NCI-H226 (cell line): ENCODE data around the gene PRKACA.
A peak's percentile ranks its signal among the peaks of the same experiment; 100 is the strongest.

Source experiments
- DNase-seq: peaks from one replicate; pipeline ENCODE4 v3.0.0-alpha.2; 2015

PRKACA gene

GRCh38 chr19:14117668-14118164 is at the start of gene PRKACA:
Gene PRKACA, minus strand, starts transcription at chr19:14117762. Its CDS starts 215 bp downstream, at chr19:14117547.
- peak; percentile 100 for DNase-seq

DNA sequence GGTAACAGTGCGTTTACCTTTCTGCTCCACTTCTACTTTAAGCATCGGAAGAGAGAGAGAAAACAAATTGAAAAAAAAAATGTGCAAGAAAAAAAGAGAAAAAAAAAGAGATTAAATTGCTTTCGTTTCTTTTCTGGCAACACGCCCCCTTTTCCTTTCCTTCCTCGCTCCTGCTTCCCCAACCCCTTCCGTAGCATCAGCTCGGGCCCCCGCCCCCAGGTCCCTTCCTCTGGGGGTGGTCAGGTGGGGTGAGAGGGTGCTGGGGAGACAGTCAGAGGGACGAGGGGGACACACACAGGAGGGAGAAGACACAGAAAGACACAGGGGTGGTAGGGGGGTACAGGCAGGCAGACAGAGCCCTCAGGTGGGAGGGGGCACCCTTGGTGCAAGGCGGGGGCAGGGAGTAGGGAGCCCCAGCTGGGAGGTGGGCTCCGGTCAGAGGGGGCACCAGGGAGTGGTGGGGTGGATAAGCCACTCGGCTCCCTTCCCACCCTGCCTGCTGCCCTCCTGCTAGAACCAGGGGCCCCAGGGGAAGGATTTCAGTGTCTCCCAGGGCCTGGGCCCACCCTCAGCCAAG is 49.5 kb upstream of the PRKACA start:
- no peak for DNase-seq

- no peak for DNase-seq
These were observed 48.6 kb upstream of the PRKACA start for GRCh38 chr19:14165990-14166830.

DNA sequence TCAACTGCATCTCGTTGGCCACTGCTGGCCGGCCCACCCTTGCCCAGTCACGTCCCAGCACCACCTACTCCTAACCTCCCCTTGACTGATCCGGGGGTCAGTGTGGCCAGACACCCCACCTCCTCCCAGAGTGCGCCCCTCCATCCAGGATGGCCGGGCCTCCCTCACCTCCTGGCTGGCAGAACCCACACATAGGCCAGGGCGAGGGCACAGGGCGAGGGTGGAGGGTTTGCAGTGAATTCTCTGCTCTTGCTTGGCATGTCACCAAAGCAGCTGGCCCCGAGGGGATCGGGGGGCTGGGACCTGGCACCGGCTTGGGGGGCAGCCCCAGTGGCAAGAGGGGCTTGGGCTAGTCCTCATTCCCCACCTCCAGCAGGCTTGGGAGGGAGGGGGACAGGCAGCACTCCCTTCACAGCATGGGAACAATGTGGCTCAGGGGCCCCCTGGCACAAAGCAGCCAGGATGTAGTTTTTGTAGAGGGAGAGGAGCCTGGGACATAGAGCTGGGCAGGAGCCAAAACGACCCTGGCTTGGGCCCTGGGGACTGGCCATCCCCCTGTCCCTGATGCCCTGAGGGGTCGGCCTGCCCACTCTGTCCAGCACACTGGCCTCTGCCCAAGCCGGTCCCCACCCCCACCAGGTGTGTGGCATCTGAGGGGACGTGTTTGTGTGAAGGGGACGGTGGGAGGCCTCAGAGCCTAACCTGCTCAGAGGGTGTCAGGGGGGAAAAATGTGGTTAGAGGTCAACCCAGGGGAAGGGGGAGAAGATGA is 47.3 kb upstream of the PRKACA start:
- no peak for DNase-seq

GRCh38 chr19:14164082-14164481 is 46.5 kb upstream of the PRKACA start:
- no peak for DNase-seq

GRCh38 chr19:14162871-14163297 is 45.3 kb upstream of the PRKACA start:
- DNase-seq: no peak

DNA sequence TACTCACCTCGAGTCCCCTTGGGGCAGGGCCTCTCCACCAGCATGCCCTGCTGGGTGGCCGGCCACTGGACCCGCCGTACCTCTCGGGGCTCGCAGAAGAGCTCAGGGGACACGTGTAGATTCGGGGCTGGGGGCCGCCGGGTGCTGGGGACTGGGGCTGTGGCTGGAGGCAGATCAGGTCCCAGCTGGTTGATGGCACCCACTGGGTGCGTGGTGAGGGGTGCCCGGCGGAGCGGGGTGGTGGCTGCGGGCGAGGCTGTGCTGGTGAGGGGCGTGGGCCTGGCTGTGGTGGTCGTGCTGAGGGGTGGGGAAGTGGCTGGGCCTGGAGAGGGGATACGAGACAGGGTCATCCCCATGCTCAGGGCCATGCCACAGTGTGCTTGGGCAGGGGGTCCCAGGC is 43.7 kb upstream of the PRKACA start:
- no peak for DNase-seq

DNA sequence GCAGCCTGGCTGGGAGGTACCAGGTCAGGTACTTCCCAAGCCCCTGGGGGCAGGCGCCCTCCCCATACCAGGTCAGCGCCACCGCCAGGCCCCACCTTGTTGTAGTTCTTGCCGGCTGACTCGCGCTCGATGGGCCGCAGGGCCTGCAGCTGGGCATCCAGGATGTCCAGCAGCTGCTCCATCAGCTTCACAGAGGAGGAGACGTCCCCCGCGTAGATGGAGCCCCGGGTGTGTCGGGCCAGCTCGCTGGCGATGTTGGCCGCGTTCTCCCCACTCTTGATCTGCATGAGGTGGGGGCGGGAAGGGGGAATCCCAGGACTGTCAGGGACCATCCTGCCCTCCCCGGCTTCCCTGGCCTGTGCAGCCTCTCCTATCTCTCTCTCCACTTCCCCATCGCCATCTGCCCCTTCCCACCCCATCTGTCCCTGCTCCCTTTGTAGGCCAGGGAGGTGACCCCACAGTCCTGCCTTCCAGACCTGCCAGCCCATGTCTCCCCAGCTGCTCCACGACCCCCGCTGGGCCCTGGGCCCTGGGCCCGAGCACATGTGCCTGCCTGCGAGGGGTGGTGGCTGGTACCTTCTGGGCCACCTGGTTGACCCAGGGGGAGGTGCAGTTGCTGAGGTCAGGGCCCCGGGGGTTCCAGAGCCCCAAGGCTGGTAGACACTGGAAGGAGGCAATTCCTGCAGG is 42.6 kb upstream of the PRKACA start:
- DNase-seq: no peak

DNA sequence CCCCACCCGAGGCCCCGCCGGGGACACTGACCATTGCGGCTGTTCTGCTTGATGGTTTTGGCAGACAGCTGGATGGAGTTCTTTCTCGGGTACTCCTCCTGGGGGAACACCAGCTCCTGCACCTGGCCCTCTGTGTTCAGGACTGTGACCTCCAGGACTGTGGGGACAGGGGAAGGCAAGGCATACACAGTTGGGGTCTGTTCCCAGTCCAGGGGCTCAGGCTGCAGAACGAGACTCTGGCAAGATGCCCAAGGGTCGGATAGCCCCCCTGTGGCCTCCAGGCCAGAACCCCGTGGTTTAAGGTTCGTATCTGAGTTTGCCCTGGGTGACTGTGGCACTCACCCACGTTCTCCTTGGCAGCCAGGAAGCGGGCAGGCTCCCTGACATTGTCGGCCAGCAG is 41.5 kb upstream of the PRKACA start:
- DNase-seq: no peak

GRCh38 chr19:14158276-14159023 is 40.9 kb upstream of the PRKACA start:
- no peak for DNase-seq

GRCh38 chr19:14156971-14157717 is 39.6 kb upstream of the PRKACA start:
- no peak for DNase-seq

GRCh38 chr19:14156122-14156521 is 38.6 kb upstream of the PRKACA start:
- DNase-seq: no peak

GRCh38 chr19:14155371-14155770 is 37.8 kb upstream of the PRKACA start:
- DNase-seq: no peak

- DNase-seq: no peak
These were observed 35.2 kb upstream of the PRKACA start for GRCh38 chr19:14152713-14153112.

DNA sequence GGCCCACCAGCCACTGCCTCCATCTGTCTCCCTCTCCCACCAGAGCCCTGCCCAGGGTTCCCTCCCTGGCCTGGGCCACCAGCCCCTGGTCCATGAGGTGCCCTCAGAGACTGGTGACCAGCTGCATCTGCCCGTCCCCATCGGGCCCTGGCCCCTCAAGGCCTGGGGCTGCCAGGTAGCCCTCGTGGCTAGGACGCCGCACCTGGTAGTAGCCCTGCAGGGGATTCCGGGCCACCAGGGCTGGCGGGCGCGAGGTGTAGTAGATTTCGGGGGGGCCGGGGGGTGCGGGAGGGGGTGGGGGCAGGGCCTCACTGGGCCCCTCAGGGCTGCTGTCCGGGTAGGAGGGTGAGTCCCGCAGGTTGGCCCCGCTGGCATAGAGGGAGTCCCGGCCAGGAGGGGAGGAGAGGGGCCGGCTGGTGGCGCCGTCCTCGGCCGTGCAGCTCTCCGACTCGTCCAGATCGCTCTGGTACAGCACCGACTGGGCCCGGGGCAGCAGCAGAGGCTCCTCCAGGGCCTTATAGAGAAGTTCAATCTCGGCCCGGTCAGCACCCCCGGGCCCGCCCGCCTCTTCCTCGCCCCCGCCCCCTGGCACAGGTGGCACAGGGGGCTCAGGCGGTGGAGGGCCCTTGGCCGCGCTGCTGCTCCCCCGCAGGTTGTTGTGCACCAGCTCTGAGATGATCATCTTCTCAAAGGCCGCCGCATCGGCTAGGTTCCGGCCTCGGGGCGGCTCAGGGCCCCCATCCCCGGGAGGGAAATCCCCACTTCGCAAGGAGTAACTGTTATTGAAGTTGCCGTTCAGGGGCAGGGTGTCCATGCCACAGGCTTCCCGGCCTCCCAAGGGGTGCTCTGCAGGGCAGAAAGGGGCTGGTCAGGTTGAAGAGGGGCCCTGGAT is 33.5 kb upstream of the PRKACA start:
- DNase-seq: no peak

GRCh38 chr19:14150041-14150769 is 32.6 kb upstream of the PRKACA start:
- DNase-seq: no peak

- DNase-seq: no peak
These were observed 32.0 kb upstream of the PRKACA start for GRCh38 chr19:14149509-14149994.

GRCh38 chr19:14148751-14149410 is 31.3 kb upstream of the PRKACA start:
- no peak for DNase-seq
